Fibroblast of lung (primary cell): ENCODE data around the gene PSMG3. TPM values are rescaled to one million over a fixed set of nuclear protein-coding genes. Genes with fewer than 3 reads are reported as not detected.

Experiments
- DNase-seq, 2 donors: peaks; one replicate each; pipeline versions ENCODE4 v3.0.0 to v3.0.0-alpha.2; 2010; ENCODE audit warnings: low read depth in 2 of 2
- H2AFZ ChIP-seq: 2 replicates; pipeline ENCODE4 v1.5.1; 2012; ENCODE audit warnings: low read length, control low read depth, inconsistent platforms
- H3K27ac ChIP-seq: 2 replicates; pipeline ENCODE4 v1.5.1; 2011; ENCODE audit warnings: low read length, control low read depth; ENCODE audit not compliant: insufficient read depth
- H3K27me3 ChIP-seq: 2 replicates; pipeline ENCODE4 v1.5.1; 2011; ENCODE audit warnings: mild to moderate bottlenecking, low read length; ENCODE audit not compliant: control insufficient read depth, insufficient read depth
- H3K36me3 ChIP-seq: 2 replicates; pipeline ENCODE4 v1.5.1; 2011; ENCODE audit warnings: low read length; ENCODE audit not compliant: control insufficient read depth, insufficient read depth
- H3K4me1 ChIP-seq: 2 replicates; pipeline ENCODE4 v1.5.1; 2011; ENCODE audit warnings: low read length; ENCODE audit not compliant: control insufficient read depth, insufficient read depth; ENCODE audit errors: extremely low read depth
- H3K4me2 ChIP-seq: 2 replicates; pipeline ENCODE4 v1.5.1; 2011; ENCODE audit warnings: low read length, control low read depth; ENCODE audit not compliant: insufficient read depth; ENCODE audit errors: extremely low read depth
- H3K4me3 ChIP-seq, 4 experiments: fragments of 200-600 bp in 1 of 4; sonication (generic) in 1 of 4; replicated peaks in 1 of 4; 2 replicates each; pipeline ENCODE4 v1.5.1; 2011 to 2016; ENCODE audit warnings: low read length in 4 of 4, low read depth in 3 of 4, mild to moderate bottlenecking in 3 of 4, control low read depth in 2 of 4, inconsistent platforms in 1 of 4, mixed read lengths in 1 of 4; ENCODE audit not compliant: insufficient read depth in 1 of 4; ENCODE audit errors: control extremely low read depth in 1 of 4
- H3K79me2 ChIP-seq: 2 replicates; pipeline ENCODE4 v1.5.1; 2012; ENCODE audit warnings: mild to moderate bottlenecking, low read length, inconsistent platforms; ENCODE audit not compliant: control insufficient read depth, insufficient read depth
- H3K9ac ChIP-seq: 2 replicates; pipeline ENCODE4 v1.5.1; 2011; ENCODE audit warnings: mild to moderate bottlenecking, low read length, control low read depth; ENCODE audit not compliant: insufficient read depth
- H3K9me3 ChIP-seq: 2 replicates; pipeline ENCODE4 v1.5.1; 2012; ENCODE audit warnings: low read depth, low read length; ENCODE audit not compliant: control insufficient read depth, insufficient read depth
- H4K20me1 ChIP-seq: 2 replicates; pipeline ENCODE4 v1.5.1; 2011; ENCODE audit warnings: low read length; ENCODE audit not compliant: control insufficient read depth, insufficient read depth; ENCODE audit errors: extremely low read depth
- CTCF ChIP-seq, 2 donors: IDR thresholded peaks in 1 of 2; conservative IDR thresholded peaks in 1 of 2; 1 replicate in 1 of 2; 2 replicates in 1 of 2; pipeline ENCODE4 v1.5.1; 2011 to 2012; ENCODE audit warnings: low read length in 2 of 2, control low read depth in 1 of 2, inconsistent platforms in 1 of 2, low read depth in 1 of 2, mild to moderate bottlenecking in 1 of 2
- EZH2 ChIP-seq: IDR thresholded peaks from 2 replicates; pipeline ENCODE4 v1.5.1; 2012; ENCODE audit warnings: low read length, control low read depth, mild to moderate bottlenecking; ENCODE audit errors: missing control alignments
- polyA plus RNA-seq, 2 donors: library from polyadenylated mRNA; depleted of rRNA in 1 of 2; stranded (reverse) in 1 of 2; unstranded in 1 of 2; fragments of >200 nt; gene quantifications; 2 replicates each; pipeline ENCODE4 v1.2.1, GENCODE V29; 2011 to 2012; ENCODE audit warnings: missing spikeins in 1 of 2
- total RNA-seq: library from RNA; depleted of rRNA; stranded (reverse); fragments of >200 nt; gene quantifications from 2 replicates; pipeline ENCODE4 v1.2.1, GENCODE V29; 2014

Gene PSMG3
- total and polyA plus RNA-seq, 2 donors (not counting 1 experiment from before 2014, with no cell fraction given) = 19.3 to 24.6 TPM

- no peaks in the 10 kb centered on the region for H3K27me3 ChIP-seq
- no peaks in the 10 kb centered on the region for H4K20me1 ChIP-seq
- H3K9ac ChIP-seq = peak overlapping the region; percentile 97
- H3K27ac ChIP-seq = peak overlapping the region; percentile 95
- H3K4me1 ChIP-seq = peaks cover 14% of the 10 kb centered on the region
- peak overlapping the region; percentile 35 for H2AFZ ChIP-seq
- no peak for TF ChIP-seq CTCF (conservative IDR thresholded peaks at IDR 0.05 in 1 of 2, IDR thresholded peaks at IDR 0.05 in 1 of 2; ENCODE audit: low read depth in 1 of 2, low read length in 2 of 2)
- DNase-seq = peak in 1 of 2 donors; percentile 14
- H3K36me3 ChIP-seq = peaks cover 6% of the 10 kb centered on the region
- peaks cover 5% of the 10 kb centered on the region for H3K79me2 ChIP-seq
- peak overlapping the region; percentile 85 for H3K4me2 ChIP-seq
- H3K9me3 ChIP-seq = no peaks in the 10 kb centered on the region
- peak overlapping the region; percentile 66 to 89 (median 76) for H3K4me3 ChIP-seq
Observed at GRCh38 chr7:1569440-1569832, 396 bp downstream of the PSMG3 start.

GRCh38 chr7:1569016-1569415 lies 816 bp downstream of the PSMG3 start:
- H3K27ac ChIP-seq = peak overlapping the region; percentile 95
- no peaks in the 10 kb centered on the region for H3K27me3 ChIP-seq
- no peak for TF ChIP-seq EZH2
- TF ChIP-seq CTCF (conservative IDR thresholded peaks at IDR 0.05 in 1 of 2, IDR thresholded peaks at IDR 0.05 in 1 of 2; ENCODE audit: low read depth in 1 of 2, low read length in 2 of 2) = no peak
- peak overlapping the region; percentile 66 to 89 (median 76) for H3K4me3 ChIP-seq
- peaks cover 6% of the 10 kb centered on the region for H3K36me3 ChIP-seq
- peaks cover 5% of the 10 kb centered on the region for H3K79me2 ChIP-seq
- DNase-seq = peak; percentile 46 to 68
- no peaks in the 10 kb centered on the region for H3K9me3 ChIP-seq
- H3K4me1 ChIP-seq = peaks cover 14% of the 10 kb centered on the region
- H3K4me2 ChIP-seq = peak overlapping the region; percentile 85
- no peak overlapping the region for H2AFZ ChIP-seq
- no peaks in the 10 kb centered on the region for H4K20me1 ChIP-seq
- H3K9ac ChIP-seq = no peak overlapping the region

- no peak overlapping the region for H2AFZ ChIP-seq
- TF ChIP-seq EZH2 = no peak
- TF ChIP-seq CTCF (conservative IDR thresholded peaks at IDR 0.05 in 1 of 2, IDR thresholded peaks at IDR 0.05 in 1 of 2; ENCODE audit: low read depth in 1 of 2, low read length in 2 of 2) = no peak
- H3K27me3 ChIP-seq = no peaks in the 10 kb centered on the region
- H3K27ac ChIP-seq = peak overlapping the region; percentile 95
- peak overlapping the region; percentile 37 for H3K9ac ChIP-seq
- peaks cover 14% of the 10 kb centered on the region for H3K4me1 ChIP-seq
- peak overlapping the region; percentile 5 to 29 (median 17) for H3K4me3 ChIP-seq
- no peaks in the 10 kb centered on the region for H4K20me1 ChIP-seq
- peaks cover 5% of the 10 kb centered on the region for H3K79me2 ChIP-seq
- peak; percentile 95 to 98 for DNase-seq
- peak overlapping the region; percentile 62 for H3K4me2 ChIP-seq
- H3K36me3 ChIP-seq = peaks cover 6% of the 10 kb centered on the region
- H3K9me3 ChIP-seq = no peaks in the 10 kb centered on the region
Observed at GRCh38 chr7:1567896-1568510, 1.8 kb downstream of the PSMG3 start.
